Lung microvascular endothelial cell (primary cell): ENCODE measurements around the gene MCM8. TPM values are rescaled to one million over a fixed set of nuclear protein-coding genes. Genes with fewer than 3 reads are reported as not detected.

Source experiments
- DNase-seq, 2 donors: peaks; one replicate each; pipeline versions ENCODE4 v3.0.0 to v3.0.0-alpha.2; 2010; ENCODE audit warnings: low read depth in 2 of 2
- total RNA-seq: library from RNA; depleted of rRNA; stranded (reverse); fragments of >200 nt; gene quantifications from 2 replicates; pipeline ENCODE4 v1.2.1, GENCODE V29; 2014

MCM8 gene
- total RNA-seq: 3.3 and 3.8 TPM in 2 replicates

- DNase-seq: peak; percentile 96 to 97
Observed at GRCh38 chr20:5950271-5951031, at the start of gene MCM8, which contains the start of gene TRMT6. Gene MCM8 (plus strand): TSS chr20:5950652. CDS start chr20:5952016, 1,364 bp downstream. Gene TRMT6 (minus strand): TSS chr20:5950533. CDS start chr20:5950405, 128 bp downstream.

GRCh38 chr20:5900908-5901307, 49.5 kb upstream of the MCM8 start:
- DNase-seq: no peak

GRCh38 chr20:5908981-5909380, 41.5 kb upstream of the MCM8 start:
- peak in 1 of 2 donors; percentile 16 for DNase-seq

- DNase-seq: no peak
Observed at GRCh38 chr20:5910186-5910585, 40.3 kb upstream of the MCM8 start.

GRCh38 chr20:5913166-5913565, 37.3 kb upstream of the MCM8 start:
- no peak for DNase-seq

- DNase-seq: no peak
Observed at GRCh38 chr20:5914859-5915258, 35.6 kb upstream of the MCM8 start.

GRCh38 chr20:5918856-5919625, 31.4 kb upstream of the MCM8 start:
- peak; percentile 38 to 70 for DNase-seq

- DNase-seq: no peak
Observed at GRCh38 chr20:5919626-5920544, 30.6 kb upstream of the MCM8 start.

GRCh38 chr20:5920581-5920980, 29.9 kb upstream of the MCM8 start:
- DNase-seq: no peak

GRCh38 chr20:5923493-5923892, 27.0 kb upstream of the MCM8 start:
- no peak for DNase-seq

- DNase-seq: no peak
Observed at GRCh38 chr20:5925551-5925950, 24.9 kb upstream of the MCM8 start.

- no peak for DNase-seq
Observed at GRCh38 chr20:5927749-5928462, 22.5 kb upstream of the MCM8 start.

- no peak for DNase-seq
Observed at GRCh38 chr20:5928836-5929715, 21.4 kb upstream of the MCM8 start.

GRCh38 chr20:5931411-5931810, 19.0 kb upstream of the MCM8 start:
- DNase-seq: no peak

GRCh38 chr20:5932796-5933195, 17.7 kb upstream of the MCM8 start:
- DNase-seq: no peak

GRCh38 chr20:5933802-5934436, 16.5 kb upstream of the MCM8 start:
- DNase-seq: peak; percentile 21 to 56

- no peak for DNase-seq
Observed at GRCh38 chr20:5935384-5935783, 15.1 kb upstream of the MCM8 start.

- DNase-seq: no peak
Observed at GRCh38 chr20:5936238-5936637, 14.2 kb upstream of the MCM8 start.

- no peak for DNase-seq
Observed at GRCh38 chr20:5938456-5939029, 11.9 kb upstream of the MCM8 start.
